Measurements from ENCODE around the gene LATS1. TPM values are rescaled to one million over a fixed set of nuclear protein-coding genes. Genes with fewer than 3 reads are reported as not detected.

Gene LATS1
- total and polyA plus RNA-seq, 4 donors, result 2.7 to 9.2 (median 5.5) TPM

GRCh38 chr6:149723771-149724417, 6.0 kb upstream of the LATS1 start:
- Histone ChIP-seq H3K4me1 (ENCODE audit: control insufficient read depth in 4 of 4, insufficient read depth in 4 of 4, low read length in 3 of 4) (no peaks in the 10 kb centered on the region), H3K9me3 (ENCODE audit: control insufficient read depth in 4 of 4, low read length in 3 of 4) (no peaks in the 10 kb centered on the region), H3K36me3 (ENCODE audit: control insufficient read depth in 4 of 4, insufficient read depth in 3 of 4, low read depth in 1 of 4, low read length in 3 of 4) (peaks cover 2 to 14% (median 13%) of the 10 kb centered on the region in 4 donors), H3K9ac (ENCODE audit: low read depth in 1 of 2, low read length in 2 of 2) (no peak overlapping the region), H3K4me3 (ENCODE audit: low read depth in 1 of 3, low read length in 3 of 3) (no peak overlapping the region), H3K27ac (ENCODE audit: low read depth in 1 of 2, low read length in 2 of 2) (no peak overlapping the region), H3K27me3 (ENCODE audit: control insufficient read depth in 4 of 4, insufficient read depth in 4 of 4, low read length in 3 of 4) (no peaks in the 10 kb centered on the region)
- peak; percentile 42 for DNase-seq (ENCODE audit: low spot score)
- TF ChIP-seq HNF4A (conservative IDR thresholded peaks at IDR 0.05) (peak in 1 of 2 donors; percentile 21), RAD21 (IDR thresholded peaks at IDR 0.05) (peak; percentile 87 to 89), JUND (IDR thresholded peaks at IDR 0.05) (peak; percentile 50 to 66)
- TF ChIP-seq, protein P1, sequence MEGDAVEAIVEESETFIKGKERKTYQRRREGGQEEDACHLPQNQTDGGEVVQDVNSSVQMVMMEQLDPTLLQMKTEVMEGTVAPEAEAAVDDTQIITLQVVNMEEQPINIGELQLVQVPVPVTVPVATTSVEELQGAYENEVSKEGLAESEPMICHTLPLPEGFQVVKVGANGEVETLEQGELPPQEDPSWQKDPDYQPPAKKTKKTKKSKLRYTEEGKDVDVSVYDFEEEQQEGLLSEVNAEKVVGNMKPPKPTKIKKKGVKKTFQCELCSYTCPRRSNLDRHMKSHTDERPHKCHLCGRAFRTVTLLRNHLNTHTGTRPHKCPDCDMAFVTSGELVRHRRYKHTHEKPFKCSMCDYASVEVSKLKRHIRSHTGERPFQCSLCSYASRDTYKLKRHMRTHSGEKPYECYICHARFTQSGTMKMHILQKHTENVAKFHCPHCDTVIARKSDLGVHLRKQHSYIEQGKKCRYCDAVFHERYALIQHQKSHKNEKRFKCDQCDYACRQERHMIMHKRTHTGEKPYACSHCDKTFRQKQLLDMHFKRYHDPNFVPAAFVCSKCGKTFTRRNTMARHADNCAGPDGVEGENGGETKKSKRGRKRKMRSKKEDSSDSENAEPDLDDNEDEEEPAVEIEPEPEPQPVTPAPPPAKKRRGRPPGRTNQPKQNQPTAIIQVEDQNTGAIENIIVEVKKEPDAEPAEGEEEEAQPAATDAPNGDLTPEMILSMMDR (IDR thresholded peaks at IDR 0.05; ENCODE audit: low read depth, low read length, missing input control), result peak; percentile 66
- TF ChIP-seq, protein P2, sequence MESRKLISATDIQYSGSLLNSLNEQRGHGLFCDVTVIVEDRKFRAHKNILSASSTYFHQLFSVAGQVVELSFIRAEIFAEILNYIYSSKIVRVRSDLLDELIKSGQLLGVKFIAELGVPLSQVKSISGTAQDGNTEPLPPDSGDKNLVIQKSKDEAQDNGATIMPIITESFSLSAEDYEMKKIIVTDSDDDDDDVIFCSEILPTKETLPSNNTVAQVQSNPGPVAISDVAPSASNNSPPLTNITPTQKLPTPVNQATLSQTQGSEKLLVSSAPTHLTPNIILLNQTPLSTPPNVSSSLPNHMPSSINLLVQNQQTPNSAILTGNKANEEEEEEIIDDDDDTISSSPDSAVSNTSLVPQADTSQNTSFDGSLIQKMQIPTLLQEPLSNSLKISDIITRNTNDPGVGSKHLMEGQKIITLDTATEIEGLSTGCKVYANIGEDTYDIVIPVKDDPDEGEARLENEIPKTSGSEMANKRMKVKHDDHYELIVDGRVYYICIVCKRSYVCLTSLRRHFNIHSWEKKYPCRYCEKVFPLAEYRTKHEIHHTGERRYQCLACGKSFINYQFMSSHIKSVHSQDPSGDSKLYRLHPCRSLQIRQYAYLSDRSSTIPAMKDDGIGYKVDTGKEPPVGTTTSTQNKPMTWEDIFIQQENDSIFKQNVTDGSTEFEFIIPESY (IDR thresholded peaks at IDR 0.05), result no peak
- WGBS, result 62% methylated on average over 10 of the region's 10 CpGs

DNA sequence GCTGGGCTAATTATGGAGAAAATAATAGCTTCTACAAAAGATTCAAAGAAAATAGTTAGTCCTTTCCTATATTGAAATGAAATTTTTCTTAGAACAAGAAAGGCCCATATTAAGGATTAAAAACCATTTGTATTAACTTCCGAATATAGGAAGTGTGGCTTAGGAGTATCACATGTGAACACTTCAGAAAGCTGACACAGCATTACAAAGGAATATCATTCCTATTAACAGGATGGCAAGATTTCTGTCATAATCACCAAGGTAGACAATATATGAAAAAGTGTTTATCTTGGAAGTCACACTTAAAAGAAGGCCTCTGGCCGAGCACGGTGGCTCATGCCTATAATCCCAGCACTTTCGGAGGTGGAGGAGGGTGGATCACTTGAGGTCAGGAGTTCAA, 5.4 kb upstream of the LATS1 start:
- 93% methylated on average over 4 of the region's 4 CpGs for WGBS
- TF ChIP-seq GABPA (IDR thresholded peaks at IDR 0.05 in 1 of 2, conservative IDR thresholded peaks at IDR 0.05 in 1 of 2) (no peak), MAX (IDR thresholded peaks at IDR 0.05) (no peak), YY1 (IDR thresholded peaks at IDR 0.05) (no peak), SP1 (IDR thresholded peaks at IDR 0.05) (no peak), NR2F2 (IDR thresholded peaks at IDR 0.05) (no peak), FOXA1 (IDR thresholded peaks at IDR 0.05) (no peak), FOXA2 (IDR thresholded peaks at IDR 0.05) (no peak)
- TF ChIP-seq, protein P1 (IDR thresholded peaks at IDR 0.05; ENCODE audit: low read depth, low read length, missing input control), result no peak
- no peak overlapping the region for H3K9ac ChIP-seq (ENCODE audit: low read depth in 1 of 2, low read length in 2 of 2)
- no peak overlapping the region for H3K4me3 ChIP-seq (ENCODE audit: low read depth in 1 of 3, low read length in 3 of 3)
- no peak for DNase-seq (ENCODE audit: low spot score)
- H3K4me1 ChIP-seq (ENCODE audit: control insufficient read depth in 4 of 4, insufficient read depth in 4 of 4, low read length in 3 of 4), result peaks cover 0 to 5% (median 0%) of the 10 kb centered on the region in 4 donors
- no peaks in the 10 kb centered on the region for H3K27me3 ChIP-seq (ENCODE audit: control insufficient read depth in 4 of 4, insufficient read depth in 4 of 4, low read length in 3 of 4)
- H3K9me3 ChIP-seq (ENCODE audit: control insufficient read depth in 4 of 4, low read length in 3 of 4), result no peaks in the 10 kb centered on the region
- peaks cover 0 to 10% (median 8%) of the 10 kb centered on the region in 4 donors for H3K36me3 ChIP-seq (ENCODE audit: control insufficient read depth in 4 of 4, insufficient read depth in 3 of 4, low read depth in 1 of 4, low read length in 3 of 4)
- no peak overlapping the region for H3K27ac ChIP-seq (ENCODE audit: low read depth in 1 of 2, low read length in 2 of 2)
